GM12872 (cell line): ENCODE measurements around the gene GDPD5.

Experiments used
- CTCF ChIP-seq: IDR thresholded peaks from 3 replicates; pipeline ENCODE4 v1.5.1; 2011; ENCODE audit warnings: low read depth, mild to moderate bottlenecking, low read length, moderate library complexity; ENCODE audit not compliant: insufficient read depth

The GDPD5 gene

GRCh38 chr11:75402002-75402773 lies 123.6 kb downstream of the GDPD5 start:
- TF ChIP-seq CTCF = peak; percentile 2; the same call in 1 of the 3 replicates

GRCh38 chr11:75400146-75400865 lies 125.4 kb downstream of the GDPD5 start:
- no peak for TF ChIP-seq CTCF

- TF ChIP-seq CTCF = peak; percentile 21; the same call in 1 of the 3 replicates
These were observed 126.2 kb downstream of the GDPD5 start, which contains the start of gene RPS3 for GRCh38 chr11:75399344-75400145. Gene RPS3, plus strand, starts transcription at chr11:75399518. Its CDS starts 30 bp downstream, at chr11:75399548.

GRCh38 chr11:75398906-75399305 lies 126.8 kb downstream of the GDPD5 start:
- no peak for TF ChIP-seq CTCF

- no peak for TF ChIP-seq CTCF
These were observed 131.5 kb downstream of the GDPD5 start for GRCh38 chr11:75394085-75394840.

- no peak for TF ChIP-seq CTCF
These were observed 135.8 kb downstream of the GDPD5 start for GRCh38 chr11:75389925-75390324.
